ENCODE data around the gene HGD.

Gene HGD

DNA sequence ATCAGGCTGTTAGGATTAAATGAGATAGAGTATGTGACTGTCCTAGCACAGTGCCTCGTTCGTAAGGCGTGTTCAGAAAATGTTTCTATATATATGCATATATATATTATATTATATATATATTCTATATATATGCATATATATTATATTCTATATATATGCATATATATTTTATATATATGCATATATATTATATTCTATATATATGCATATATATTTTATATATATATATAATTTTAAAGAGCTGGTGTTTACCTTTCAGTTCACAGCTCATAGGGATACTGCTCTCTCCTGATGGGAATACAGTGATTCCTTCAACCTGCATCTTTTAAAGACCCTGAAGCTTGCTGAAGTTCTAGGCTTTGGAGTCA, 85.2 kb downstream of the HGD start:
- in situ Hi-C loops (cut with HindIII; ENCODE audit: low sequenced_read_pairs): no loop called here

DNA sequence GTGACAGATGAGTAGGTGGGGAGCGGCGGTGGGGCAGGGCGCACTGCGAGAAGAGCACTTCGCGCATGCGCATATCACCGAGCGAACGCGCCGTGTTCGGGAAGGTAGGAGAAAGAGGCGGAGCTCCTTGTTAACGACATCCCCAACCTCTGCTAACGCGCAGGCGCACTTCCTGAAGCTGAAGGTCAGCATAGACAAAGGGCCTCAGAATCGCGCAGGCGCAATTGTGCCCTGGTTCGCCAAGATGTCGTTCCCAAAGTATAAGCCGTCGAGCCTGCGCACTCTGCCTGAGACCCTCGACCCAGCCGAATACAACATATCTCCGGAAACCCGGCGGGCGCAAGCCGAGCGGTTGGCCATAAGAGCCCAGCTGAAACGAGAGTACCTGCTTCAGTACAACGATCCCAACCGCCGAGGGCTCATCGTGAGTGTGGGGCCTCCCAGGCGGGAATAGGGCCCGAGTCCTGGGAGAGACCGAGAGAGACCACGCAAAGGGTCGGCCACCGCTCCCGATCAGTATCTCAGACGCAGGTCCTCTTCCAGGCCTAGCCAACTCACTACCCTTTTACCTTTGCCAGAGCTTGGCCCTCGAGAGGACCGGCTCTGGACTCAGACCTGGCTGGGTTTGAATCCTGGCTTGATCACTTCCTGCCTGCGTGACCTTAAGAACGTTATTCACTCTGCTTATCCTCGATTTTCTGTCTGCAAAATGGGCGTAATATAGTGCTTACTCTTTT, 85.8 kb downstream of the HGD start, which contains the start of gene NDUFB4:
NDUFB4 (plus strand) TSS at position 221 of the 737 bp plus-strand sequence; CDS start at position 245, 24 bp downstream.
- in situ Hi-C loops (cut with HindIII; ENCODE audit: low sequenced_read_pairs): no loop called here

DNA sequence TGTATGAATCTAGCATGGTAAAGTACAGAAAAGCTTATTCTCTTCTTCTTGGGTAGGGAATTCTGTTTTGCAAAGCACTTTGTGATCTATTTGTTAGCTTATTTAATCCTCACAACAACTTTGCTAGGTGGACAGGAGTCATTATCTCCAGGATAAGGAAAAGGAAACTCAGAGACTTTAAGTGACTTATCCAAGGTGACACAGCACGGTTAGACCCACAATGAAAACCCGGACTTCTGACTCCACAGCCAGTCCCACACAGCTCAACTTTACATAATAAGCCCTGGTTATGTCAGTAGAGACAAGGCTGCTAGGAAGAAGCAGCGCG, 86.3 kb downstream of the HGD start:
- in situ Hi-C loops (cut with HindIII; ENCODE audit: low sequenced_read_pairs): no loop called here

DNA sequence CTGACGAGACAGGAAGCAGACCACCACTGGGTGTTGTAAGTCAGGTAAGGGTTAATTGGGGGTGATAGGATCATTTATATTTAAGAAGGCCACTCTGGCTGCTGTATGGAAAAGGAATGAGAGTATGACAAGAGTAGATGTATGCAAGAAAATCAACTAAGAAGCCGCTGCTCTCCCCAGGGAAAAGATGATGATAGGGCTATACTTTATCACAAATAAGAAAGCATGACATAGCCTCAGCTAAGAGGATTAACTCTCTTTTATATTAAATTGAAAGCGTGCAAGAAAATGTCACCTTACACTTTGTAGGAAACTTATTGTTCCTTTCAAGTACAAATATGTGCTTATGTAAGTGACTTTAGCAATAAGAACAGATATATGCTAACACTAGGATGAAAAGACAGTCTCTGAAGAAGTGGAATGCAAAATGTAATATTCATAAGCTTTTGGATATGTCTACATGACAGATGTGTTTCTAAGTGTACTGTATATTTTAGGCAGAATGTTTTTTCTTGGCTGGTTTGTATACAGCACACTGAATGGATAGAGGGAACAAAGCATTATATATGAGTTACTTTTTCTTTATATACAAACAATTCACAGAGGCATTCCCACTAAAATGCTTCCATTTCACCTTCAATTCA, 94.6 kb downstream of the HGD start:
- in situ Hi-C loops (cut with HindIII; ENCODE audit: low sequenced_read_pairs): no loop called here

Measured in DLD1 (cell line).